Measurements from ENCODE around the gene PTGER1.

PTGER1 gene

DNA sequence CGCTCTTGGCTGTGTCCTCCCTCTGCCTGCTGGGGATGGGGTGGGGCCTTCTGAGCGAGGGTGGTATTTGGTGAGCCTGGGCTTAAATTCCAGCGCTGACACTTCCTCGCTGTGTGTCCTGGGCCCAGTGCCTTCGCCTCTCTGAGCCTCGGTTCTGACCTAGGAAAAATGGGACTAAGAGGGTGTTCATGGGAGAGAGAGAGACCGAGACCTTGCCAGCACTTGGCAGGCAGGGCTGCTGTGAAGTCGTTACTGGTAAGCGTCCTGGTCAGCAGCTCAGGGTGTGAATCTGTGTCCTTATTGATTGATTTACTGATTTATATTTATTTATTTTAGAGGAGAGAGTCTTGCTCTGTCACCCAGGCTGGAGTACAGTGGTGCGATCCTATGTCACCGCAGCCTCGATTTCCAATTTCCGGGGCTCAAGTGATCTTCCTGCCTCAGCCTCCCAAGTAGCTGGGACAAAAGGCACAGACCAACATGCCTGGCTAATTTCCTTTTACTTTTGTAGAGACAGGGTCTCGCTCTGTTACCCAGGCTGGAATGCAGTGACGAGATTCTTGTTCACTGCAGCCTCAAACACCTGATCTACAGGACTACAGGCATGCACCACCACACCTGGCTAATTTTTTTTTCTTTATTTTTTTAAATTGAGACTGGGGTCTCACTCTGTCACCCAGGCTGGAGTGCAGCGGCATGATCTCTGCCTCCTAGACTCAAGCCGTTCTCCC lies 39.7 kb downstream of the PTGER1 start:
- no peak overlapping the region for H3K27ac ChIP-seq (ENCODE audit: low read depth, low read length)
- TF ChIP-seq EZH2phosphoT487 (IDR thresholded peaks at IDR 0.05; ENCODE audit: borderline replicate concordance, low read length) (no peak), CTCF (IDR thresholded peaks at IDR 0.05; ENCODE audit: low read depth, low read length, poor library complexity, severe bottlenecking) (no peak)

DNA sequence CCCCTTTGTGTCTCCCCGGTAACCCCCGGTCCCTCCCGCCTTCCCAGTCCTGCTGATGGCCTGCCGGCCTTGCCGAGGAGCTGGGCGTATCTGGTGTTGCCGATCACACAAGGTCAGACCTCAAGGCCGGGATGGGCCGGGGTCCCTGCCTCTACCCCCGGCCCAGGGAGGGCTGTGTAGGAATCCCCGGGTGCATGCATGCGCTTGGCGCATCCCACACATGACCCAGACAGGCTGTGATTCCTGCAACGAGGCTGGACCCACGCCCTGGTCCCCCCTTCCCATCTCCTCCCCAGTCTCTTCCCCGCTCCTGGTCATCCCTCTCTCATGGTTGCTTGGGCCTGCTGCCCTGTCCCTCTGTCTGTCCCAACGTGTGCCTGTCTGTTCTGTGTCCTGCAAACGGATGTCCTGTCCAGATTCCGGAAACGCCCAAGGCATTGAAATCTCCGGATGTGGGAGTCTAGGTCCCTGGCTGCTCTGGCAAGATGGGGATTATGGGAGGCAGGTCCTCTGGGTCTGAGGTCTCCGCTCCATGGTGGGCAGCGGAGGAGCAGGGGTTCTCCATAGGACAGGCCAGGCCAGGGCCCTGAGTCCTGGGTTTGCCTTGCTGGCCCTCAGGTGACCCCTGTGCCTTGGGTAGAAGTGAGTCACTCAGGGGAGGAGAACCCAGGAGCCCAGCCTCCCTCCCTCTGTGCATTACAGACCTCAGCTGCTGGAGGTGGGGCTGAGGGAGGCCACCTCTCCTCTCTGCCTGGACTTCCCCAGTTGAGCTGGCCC lies 40.4 kb downstream of the PTGER1 start:
- TF ChIP-seq CTCF (IDR thresholded peaks at IDR 0.05; ENCODE audit: low read depth, low read length, poor library complexity, severe bottlenecking), result no peak
- TF ChIP-seq EZH2phosphoT487 (IDR thresholded peaks at IDR 0.05; ENCODE audit: borderline replicate concordance, low read length), result no peak
- Histone ChIP-seq H3K27ac (ENCODE audit: low read depth, low read length) (no peak overlapping the region; the same call in 1 of the 2 replicates), H3K27me3 (ENCODE audit: control insufficient read depth, low read length) (no peaks in the 10 kb centered on the region), H3K4me3 (ENCODE audit: low read length) (peak overlapping the region; percentile 76), H3K4me1 (ENCODE audit: control insufficient read depth, low read length) (peaks cover 77% of the 10 kb centered on the region), H3F3A (ENCODE audit: control insufficient read depth, insufficient read depth) (peaks cover 12% of the 10 kb centered on the region), H3K9me2 (replicated peaks; ENCODE audit: control insufficient read depth, low read length) (no peaks in the 10 kb centered on the region), H3K79me2 (ENCODE audit: control insufficient read depth, low read length) (peaks cover 75% of the 10 kb centered on the region), H3K4me2 (ENCODE audit: low read length) (peak overlapping the region; percentile 84), H4K20me1 (ENCODE audit: control insufficient read depth, insufficient read depth, low read depth, low read length) (peaks cover 8% of the 10 kb centered on the region), H3K9me3 (ENCODE audit: control insufficient read depth, insufficient read depth, low read length) (no peaks in the 10 kb centered on the region), H3K36me3 (ENCODE audit: control insufficient read depth, low read length) (peaks cover 27% of the 10 kb centered on the region)

More for the DNA sequence above, 39.7 kb downstream of the PTGER1 start:
- peaks cover 82% of the 10 kb centered on the region for H3K79me2 ChIP-seq (ENCODE audit: control insufficient read depth, low read length)
- H3K9me3 ChIP-seq (ENCODE audit: control insufficient read depth, insufficient read depth, low read length), result no peaks in the 10 kb centered on the region
- H3K4me2 ChIP-seq (ENCODE audit: low read length), result peak overlapping the region; percentile 84
- peaks cover 80% of the 10 kb centered on the region for H3K4me1 ChIP-seq (ENCODE audit: control insufficient read depth, low read length)
- peaks cover 12% of the 10 kb centered on the region for H3F3A ChIP-seq (ENCODE audit: control insufficient read depth, insufficient read depth)
- H3K36me3 ChIP-seq (ENCODE audit: control insufficient read depth, low read length), result peaks cover 27% of the 10 kb centered on the region
- H4K20me1 ChIP-seq (ENCODE audit: control insufficient read depth, insufficient read depth, low read depth, low read length), result peaks cover 8% of the 10 kb centered on the region
- H3K9me2 ChIP-seq (replicated peaks; ENCODE audit: control insufficient read depth, low read length), result no peaks in the 10 kb centered on the region
- H3K27me3 ChIP-seq (ENCODE audit: control insufficient read depth, low read length), result no peaks in the 10 kb centered on the region
- H3K4me3 ChIP-seq (ENCODE audit: low read length), result 0 out of 2 replicates have a peak overlapping the region, but pooled peaks have one; percentile 76

DNA sequence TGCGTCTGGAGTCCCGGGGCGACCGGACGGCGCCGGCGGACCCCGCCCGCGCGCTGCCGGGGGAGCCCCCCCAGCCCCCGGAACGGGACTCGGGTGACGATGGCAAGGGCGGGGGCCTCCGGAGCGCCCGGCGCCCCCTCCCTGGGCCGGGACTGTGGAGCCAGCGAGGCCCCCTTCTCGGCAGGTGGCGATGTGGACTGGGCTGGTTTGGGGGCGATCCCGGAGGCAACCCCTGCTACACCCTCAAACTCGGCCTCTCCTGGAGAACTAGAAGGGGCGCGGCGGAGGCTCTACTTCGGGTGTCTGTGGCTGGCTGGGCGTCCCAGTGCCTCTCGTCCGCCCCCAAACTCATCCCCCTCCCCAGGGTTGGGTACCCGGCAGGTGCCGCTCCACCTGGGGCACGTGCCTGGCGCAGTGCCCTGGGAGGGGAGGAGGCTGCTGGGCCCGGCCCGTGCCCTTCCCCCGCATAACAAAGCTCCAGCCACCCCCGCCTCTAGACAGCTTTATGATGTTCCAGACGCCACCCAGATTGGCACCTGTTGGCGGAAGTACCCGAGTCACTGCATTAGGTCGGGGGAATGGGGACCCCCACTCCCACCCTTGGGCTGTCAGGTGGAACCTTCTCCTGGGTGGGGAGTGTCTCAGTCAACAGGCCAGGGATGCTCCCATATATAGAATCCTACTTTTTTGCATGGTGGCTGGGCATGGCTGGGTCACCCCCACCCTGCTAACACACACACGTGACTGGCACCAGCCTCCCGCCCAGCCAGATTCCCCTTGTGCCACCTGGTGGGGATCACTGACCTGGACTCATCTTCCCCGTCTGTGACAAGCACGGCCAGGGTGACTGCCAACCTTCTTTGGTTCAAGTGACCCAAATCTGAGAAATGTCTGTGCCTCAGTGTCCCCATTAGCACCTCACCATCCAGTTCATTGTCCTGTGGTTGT lies 41.3 kb downstream of the PTGER1 start:
- Histone ChIP-seq H3K4me2 (ENCODE audit: low read length) (peak overlapping the region; percentile 84), H3K4me3 (ENCODE audit: low read length) (peak overlapping the region; percentile 76), H4K20me1 (ENCODE audit: control insufficient read depth, insufficient read depth, low read depth, low read length) (peaks cover 8% of the 10 kb centered on the region), H3K27me3 (ENCODE audit: control insufficient read depth, low read length) (no peaks in the 10 kb centered on the region), H3K9me3 (ENCODE audit: control insufficient read depth, insufficient read depth, low read length) (no peaks in the 10 kb centered on the region), H3F3A (ENCODE audit: control insufficient read depth, insufficient read depth) (peaks cover 9% of the 10 kb centered on the region; the same call in 1 of the 2 replicates), H3K79me2 (ENCODE audit: control insufficient read depth, low read length) (peaks cover 66% of the 10 kb centered on the region), H3K27ac (ENCODE audit: low read depth, low read length) (peak overlapping the region; percentile 42), H3K9me2 (replicated peaks; ENCODE audit: control insufficient read depth, low read length) (no peaks in the 10 kb centered on the region), H3K36me3 (ENCODE audit: control insufficient read depth, low read length) (peaks cover 21% of the 10 kb centered on the region), H3K4me1 (ENCODE audit: control insufficient read depth, low read length) (peaks cover 68% of the 10 kb centered on the region)
- TF ChIP-seq CTCF (IDR thresholded peaks at IDR 0.05; ENCODE audit: low read depth, low read length, poor library complexity, severe bottlenecking) (peak; percentile 28), EZH2phosphoT487 (IDR thresholded peaks at IDR 0.05; ENCODE audit: borderline replicate concordance, low read length) (no peak)
